H1 (cell line): ENCODE data around the gene GMCL2. TPM values are rescaled to one million over a fixed set of nuclear protein-coding genes. Genes with fewer than 3 reads are reported as not detected.

Source experiments
- CTCF ChIA-PET: fragments of 300-600 bp; sonication (Branson Sonifier 250); formaldehyde crosslinking; loops from one replicate; lab custom pipeline; 2021; ENCODE audit not compliant: partially characterized antibody; lab: Charles Lee
- POLR2A ChIA-PET: fragments of 300-600 bp; sonication (Branson Sonifier 250); formaldehyde crosslinking; loops from one replicate; lab custom pipeline; 2021; ENCODE audit warnings: inconsistent platforms; ENCODE audit not compliant: partially characterized antibody; lab: Charles Lee
- DNase-seq, 2 experiments: peaks; one replicate each; pipeline versions ENCODE4 v3.0.0 to v3.0.0-alpha.2; 2010 to 2022; ENCODE audit warnings: low spot score in 2 of 2, low read depth in 1 of 2, mixed read lengths in 1 of 2
- FAIRE-seq: peaks from 2 replicates; lab custom pipeline; 2011; peaks lifted over from hg19 to GRCh38; lab: Jason Lieb, UNC
- H2AFZ ChIP-seq: 2 replicates; pipeline ENCODE4 v1.8.1; 2012; ENCODE audit warnings: low read length, inconsistent platforms
- H2AK5ac ChIP-seq: 2 replicates; pipeline ENCODE4 v1.6.1; 2013; ENCODE audit warnings: low read depth, low read length
- H2BK120ac ChIP-seq: replicated peaks from 2 replicates; pipeline ENCODE3; 2013; ENCODE audit warnings: low read depth, low read length, inconsistent platforms
- H2BK12ac ChIP-seq: 2 replicates; pipeline ENCODE4 v1.6.1; 2013; ENCODE audit warnings: low read depth, low read length
- H2BK15ac ChIP-seq: 2 replicates; pipeline ENCODE4 v1.6.1; 2013; ENCODE audit warnings: low read length
- H2BK20ac ChIP-seq: 2 replicates; pipeline ENCODE4 v1.6.1; 2013; ENCODE audit warnings: low read length
- H2BK5ac ChIP-seq: 2 replicates; pipeline ENCODE4 v1.6.1; 2013; ENCODE audit warnings: low read depth, low read length
- H3K14ac ChIP-seq: 2 replicates; pipeline ENCODE4 v1.6.1; 2013; ENCODE audit warnings: inconsistent platforms; ENCODE audit not compliant: insufficient read length
- H3K18ac ChIP-seq: 2 replicates; pipeline ENCODE4 v1.6.1; 2013; ENCODE audit warnings: low read length; ENCODE audit errors: extremely low read depth
- H3K23ac ChIP-seq: 2 replicates; pipeline ENCODE4 v1.6.1; 2013; ENCODE audit warnings: inconsistent platforms; ENCODE audit not compliant: insufficient read length
- H3K23me2 ChIP-seq: 2 replicates; pipeline ENCODE4 v1.6.1; 2013; ENCODE audit warnings: low read depth, low read length
- H3K27ac ChIP-seq: 2 replicates; pipeline ENCODE4 v1.6.1; 2011; ENCODE audit warnings: low read depth, low read length, inconsistent platforms
- H3K27me3 ChIP-seq, 4 experiments: replicated peaks in 1 of 4; 1 replicate in 1 of 4; 2 replicates in 3 of 4; pipeline versions ENCODE4 v1.6.1 to v1.8.1; 2011 to 2013; ENCODE audit warnings: low read length in 3 of 4, mild to moderate bottlenecking in 3 of 4, inconsistent platforms in 2 of 4, mixed read lengths in 2 of 4, moderate library complexity in 1 of 4; ENCODE audit not compliant: control insufficient read depth in 3 of 4, insufficient read depth in 3 of 4; ENCODE audit errors: extremely low read depth in 1 of 4
- H3K36me3 ChIP-seq, 4 experiments: 2 replicates each; pipeline versions ENCODE4 v1.6.1 to v1.8.1; 2011 to 2013; ENCODE audit warnings: mild to moderate bottlenecking in 4 of 4, low read length in 3 of 4, moderate library complexity in 2 of 4, control low read depth in 1 of 4, inconsistent platforms in 1 of 4; ENCODE audit not compliant: insufficient read depth in 4 of 4, control insufficient read depth in 2 of 4
- H3K4ac ChIP-seq: replicated peaks from 2 replicates; pipeline ENCODE3; 2013; ENCODE audit warnings: low read length, low read depth, mixed read lengths, inconsistent platforms; ENCODE audit not compliant: insufficient read length
- H3K4me1 ChIP-seq, 4 experiments: replicated peaks in 1 of 4; 1 replicate in 1 of 4; 2 replicates in 3 of 4; pipeline versions ENCODE4 v1.6.1 to v1.8.1; 2011 to 2013; ENCODE audit warnings: low read length in 3 of 4, inconsistent platforms in 2 of 4, mixed read lengths in 1 of 4; ENCODE audit not compliant: insufficient read depth in 4 of 4, control insufficient read depth in 3 of 4
- H3K4me2 ChIP-seq, 2 experiments: 2 replicates each; pipeline versions ENCODE4 v1.6.1 to v1.8.1; 2011 to 2013; ENCODE audit warnings: low read depth in 2 of 2, low read length in 2 of 2, control low read depth in 1 of 2, inconsistent platforms in 1 of 2, mild to moderate bottlenecking in 1 of 2; ENCODE audit not compliant: insufficient read depth in 1 of 2
- H3K4me3 ChIP-seq, 4 experiments: fragments of 200-600, 300-600 bp in 1 of 4; sonication (generic), shearing (Covaris generic), sonication (Bioruptor Twin) in 1 of 4; 2 replicates each; pipeline versions ENCODE4 v1.5.1 to v1.8.1; 2011 to 2016; ENCODE audit warnings: low read length in 4 of 4, low read depth in 3 of 4, control low read depth in 2 of 4, inconsistent platforms in 2 of 4, mild to moderate bottlenecking in 2 of 4, mixed read lengths in 1 of 4, moderate library complexity in 1 of 4; ENCODE audit not compliant: insufficient read depth in 2 of 4; ENCODE audit errors: extremely low read depth in 1 of 4
- H3K56ac ChIP-seq: replicated peaks from 2 replicates; pipeline ENCODE3; 2013; ENCODE audit warnings: low read depth, mild to moderate bottlenecking, mixed read lengths, low read length, inconsistent platforms; ENCODE audit not compliant: insufficient read length
- H3K79me1 ChIP-seq: 2 replicates; pipeline ENCODE4 v1.6.1; 2013; ENCODE audit warnings: low read depth, low read length, control low read depth
- H3K79me2 ChIP-seq, 2 experiments: 2 replicates each; pipeline versions ENCODE4 v1.6.1 to v1.8.1; 2012 to 2013; ENCODE audit warnings: low read length in 2 of 2, mild to moderate bottlenecking in 2 of 2, inconsistent platforms in 1 of 2; ENCODE audit not compliant: insufficient read depth in 2 of 2, control insufficient read depth in 1 of 2
- H3K9ac ChIP-seq, 4 experiments: replicated peaks in 1 of 4; 1 replicate in 1 of 4; 2 replicates in 3 of 4; pipeline versions ENCODE4 v1.6.1 to v1.8.1; 2011 to 2013; ENCODE audit warnings: low read depth in 3 of 4, low read length in 3 of 4, control low read depth in 2 of 4, mild to moderate bottlenecking in 2 of 4, moderate library complexity in 2 of 4, inconsistent platforms in 1 of 4; ENCODE audit errors: extremely low read depth in 1 of 4
- H3K9me3 ChIP-seq, 2 experiments: 2 replicates each; pipeline versions ENCODE4 v1.6.1 to v1.8.1; 2012 to 2013; ENCODE audit warnings: mild to moderate bottlenecking in 2 of 2, moderate library complexity in 2 of 2, control low read depth in 1 of 2, inconsistent platforms in 1 of 2, low read depth in 1 of 2, low read length in 1 of 2, mixed read lengths in 1 of 2; ENCODE audit not compliant: insufficient read depth in 2 of 2
- H4K20me1 ChIP-seq, 2 experiments: replicated peaks in 1 of 2; 2 replicates each; pipeline versions ENCODE3 to v1.8.1; 2011 to 2013; ENCODE audit warnings: inconsistent platforms in 2 of 2, low read length in 2 of 2, mild to moderate bottlenecking in 1 of 2; ENCODE audit not compliant: insufficient read depth in 2 of 2, control insufficient read depth in 1 of 2
- H4K5ac ChIP-seq: 2 replicates; pipeline ENCODE4 v1.6.1; 2013; ENCODE audit warnings: low read length, low read depth, mixed read lengths, inconsistent platforms; ENCODE audit not compliant: insufficient read length
- H4K8ac ChIP-seq: 2 replicates; pipeline ENCODE4 v1.8.0; 2013; ENCODE audit warnings: mild to moderate bottlenecking, moderate library complexity, low read length, inconsistent platforms; ENCODE audit not compliant: insufficient read depth; ENCODE audit errors: extremely low read depth
- H4K91ac ChIP-seq: replicated peaks from 2 replicates; pipeline ENCODE3; 2013; ENCODE audit warnings: low read length, mixed read lengths, inconsistent platforms; ENCODE audit not compliant: insufficient read length
- EZH2 ChIP-seq: fragments of 200-600 bp; sonication (generic); IDR thresholded peaks from 2 replicates; pipeline ENCODE4 v1.7.1; 2012; ENCODE audit warnings: low read depth, mild to moderate bottlenecking, moderate library complexity, low read length, inconsistent platforms; ENCODE audit not compliant: severe bottlenecking
- GABPA ChIP-seq: IDR thresholded peaks from 2 replicates; pipeline ENCODE4 v1.6.1; 2011; ENCODE audit warnings: mild to moderate bottlenecking, low read length, moderate library complexity, borderline replicate concordance; ENCODE audit not compliant: insufficient read depth
- GTF2F1 ChIP-seq: IDR thresholded peaks from 2 replicates; pipeline ENCODE4 v1.6.1; 2012; ENCODE audit warnings: low read depth, low read length, improper control_type of control experiment, borderline replicate concordance
- NANOG ChIP-seq: IDR thresholded peaks from 2 replicates; pipeline ENCODE4 v1.6.1; 2011; ENCODE audit warnings: low read length, low read depth, mild to moderate bottlenecking, inconsistent platforms; ENCODE audit not compliant: insufficient read depth, poor library complexity, severe bottlenecking
- SAP30 ChIP-seq: fragments of 300-600 bp; sonication (generic); IDR thresholded peaks from 2 replicates; pipeline ENCODE4 v1.7.1; 2012; ENCODE audit warnings: low read length, moderate library complexity, mild to moderate bottlenecking, inconsistent platforms; ENCODE audit not compliant: insufficient read depth, insufficient replicate concordance
- USF2 ChIP-seq: IDR thresholded peaks from 2 replicates; pipeline ENCODE4 v1.6.1; 2011; ENCODE audit warnings: low read length, improper control_type of control experiment
- WGBS, 2 experiments: shearing (Covaris generic) in 1 of 2; methylation state at CpG; one replicate each; pipeline versions ENCODE4 v1.1.6 to v1.1.7; 2013 to 2015; ENCODE audit warnings: low lambda C conversion rate in 2 of 2, mixed read lengths in 2 of 2, inconsistent platforms in 1 of 2, low coverage in 1 of 2, missing lambda C conversion rate in 1 of 2; ENCODE audit not compliant: insufficient replicate concordance in 2 of 2, insufficient coverage in 1 of 2, insufficient read length in 1 of 2; ENCODE audit errors: extremely low coverage in 1 of 2, missing lambda C conversion rate in 1 of 2; 5-methylcytosine and 5-hydroxymethylcytosine counted together
- polyA plus RNA-seq, 7 experiments: library from polyadenylated mRNA; depleted of rRNA in 3 of 7; stranded (reverse) in 5 of 7; unstranded in 2 of 7; fragments of >200 nt in 5 of 7; fragments of 200-250 nt in 2 of 7; gene quantifications; 1 replicate in 5 of 7; 2 replicates in 1 of 7; 4 replicates in 1 of 7; pipeline versions ENCODE4 v1.2.1 to v1.2.3, GENCODE V29; 2011 to 2013; ENCODE audit warnings: missing spikeins in 2 of 7, mixed read lengths in 2 of 7
- total RNA-seq: library from RNA; stranded (reverse); fragmentation: NEBNext Ultra II Directional; extraction: Animal tissue kit (Norgen Biotek cat#: 25700); gene quantifications from 2 replicates; pipeline ENCODE4 v1.2.1, GENCODE V29; 2021

The GMCL2 gene
- total and polyA plus RNA-seq, 2 of the 8 experiments (the other 6 are each of a cell fraction or from before 2014, with no cell fraction given): 0.13 TPM; not detected in 1

- Histone ChIP-seq H2BK120ac (no peak overlapping the region), H2AK5ac (no peak overlapping the region), H3K4me3 (no peak overlapping the region), H3K9ac (no peak overlapping the region), H3K4ac (no peak overlapping the region), H3K27me3 (no peaks in the 10 kb centered on the region), H3K4me1 (peaks cover 0 to 17% (median 10%) of the 10 kb centered on the region in 4 experiments; a peak in 6 of 7 replicates), H3K79me1 (peaks cover 6% of the 10 kb centered on the region), H2BK5ac (no peak overlapping the region), H3K56ac (no peak overlapping the region), H3K18ac (no peak overlapping the region), H4K91ac (no peak overlapping the region), H4K20me1 (peaks cover 0 to 1% of the 10 kb centered on the region in 2 experiments), H2BK12ac (no peak overlapping the region), H3K23me2 (peaks cover 5% of the 10 kb centered on the region; the same call in 1 of the 2 replicates), H4K5ac (no peak overlapping the region), H3K14ac (no peak overlapping the region), H2BK20ac (no peak overlapping the region), H3K23ac (no peak overlapping the region), H3K79me2 (peaks cover 0 to 6% of the 10 kb centered on the region in 2 experiments; a peak in 1 of 4 replicates), H3K4me2 (no peak overlapping the region), H3K27ac (no peak overlapping the region), H2BK15ac (no peak overlapping the region), H2AFZ (no peak overlapping the region), H3K9me3 (no peaks in the 10 kb centered on the region), H4K8ac (no peak overlapping the region), H3K36me3 (0 out of 8 replicates have a peak, but pooled peaks cover 0 to 2% (median 0%) of the 10 kb centered on the region in 4 experiments)
- DNase-seq (no peak), FAIRE-seq (no peak)
- WGBS, 2 experiments: 82% methylated on average over 9 of the region's 9 CpGs; no CpG with 5 or more reads in 1 of the 2 experiments
- TF ChIP-seq EZH2 (no peak), GTF2F1 (no peak), USF2 (no peak), NANOG (no peak), GABPA (no peak), SAP30 (no peak)
- ChIA-PET CTCF (interaction anchor here (1.1 to 1.6 kb wide), 6 partner anchors 12 to 232 kb away, joined by 3 to 5 read pairs (median 4); no protein-coding TSS in a partner anchor), POLR2A (interaction anchor here (0.6 to 21.6 kb wide), 4 partner anchors 8 to 42 kb away, joined by 3 to 507 read pairs (median 4); partner anchors contain the start of gene HNRNPAB)
Observed at GRCh38 chr5:178236126-178236525, 49.0 kb upstream of the GMCL2 start.
